OCI-LY7 (cell line): ENCODE data around the gene TBL1XR1.

Experiments used
- CTCF ChIP-seq: fragments of 200-600 bp; sonication (generic); conservative IDR thresholded peaks from 2 replicates; pipeline ENCODE4 v1.5.1; 2014; ENCODE audit warnings: mild to moderate bottlenecking, antibody characterized with exemption, low read length, moderate library complexity, mixed read lengths
- EZH2phosphoT487 ChIP-seq: fragments of 200-600 bp; sonication (generic); IDR thresholded peaks from 2 replicates; pipeline ENCODE4 v1.6.1; 2018; ENCODE audit warnings: low read depth, borderline replicate concordance, mild to moderate bottlenecking, mixed run types, antibody characterized with exemption, low read length, moderate library complexity, mixed read lengths

- TF ChIP-seq CTCF (peak; percentile 33; the same call in 1 of the 2 replicates), EZH2phosphoT487 (no peak)
These were observed 77.5 kb downstream of the TBL1XR1 start for GRCh38 chr3:177119829-177120228.
